Fibroblast of gingiva (primary cell): ENCODE data around the gene PLS3.

Experiments used
- DNase-seq: peaks from one replicate; pipeline ENCODE4 v3.0.0-alpha.2; 2011; ENCODE audit warnings: low read depth

PLS3 gene

GRCh38 chrX:115565888-115566287, 4.9 kb downstream of the PLS3 start:
- DNase-seq = no peak

DNA sequence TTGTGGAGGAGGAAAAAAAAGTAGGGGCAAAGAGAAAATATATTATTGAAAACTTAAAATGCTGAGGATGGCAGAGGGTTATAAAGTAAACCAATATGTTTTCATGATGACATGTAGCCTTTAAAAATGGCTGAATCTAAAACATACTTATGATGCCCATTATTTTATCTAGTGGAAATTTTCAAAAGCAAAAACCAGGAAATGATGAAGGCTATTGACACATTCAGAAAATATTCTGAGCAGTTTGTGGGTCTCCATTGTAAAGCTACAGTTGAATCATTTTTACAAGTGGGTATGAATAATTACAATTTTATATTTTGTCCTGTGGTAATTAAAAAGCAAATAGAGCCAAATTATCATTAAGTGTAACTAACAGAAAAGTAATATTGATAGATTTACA, 10.7 kb downstream of the PLS3 start:
- DNase-seq = no peak

- no peak for DNase-seq
Observed at GRCh38 chrX:115573185-115573584, 12.2 kb downstream of the PLS3 start.

- no peak for DNase-seq
Observed at GRCh38 chrX:115576676-115577075, 15.7 kb downstream of the PLS3 start.

DNA sequence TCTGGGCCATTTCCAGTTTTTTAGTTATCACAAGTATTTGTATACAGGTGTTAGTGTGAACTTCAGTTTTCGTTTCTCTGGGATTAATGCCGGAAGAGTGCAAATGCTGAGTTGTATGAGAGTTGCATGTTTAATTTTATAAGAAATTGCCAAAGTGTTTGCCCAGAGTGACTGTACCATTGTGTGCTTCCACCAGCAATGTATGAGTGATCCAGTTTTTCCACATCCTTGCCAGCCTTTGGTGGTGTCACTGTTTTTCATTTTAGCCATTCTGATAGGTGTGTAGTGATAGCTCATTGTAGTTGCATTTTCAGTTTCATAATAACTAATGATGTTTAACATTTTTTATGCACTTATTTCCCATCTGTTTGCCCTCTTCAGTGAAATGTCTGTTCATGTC, 18.4 kb downstream of the PLS3 start:
- no peak for DNase-seq

DNA sequence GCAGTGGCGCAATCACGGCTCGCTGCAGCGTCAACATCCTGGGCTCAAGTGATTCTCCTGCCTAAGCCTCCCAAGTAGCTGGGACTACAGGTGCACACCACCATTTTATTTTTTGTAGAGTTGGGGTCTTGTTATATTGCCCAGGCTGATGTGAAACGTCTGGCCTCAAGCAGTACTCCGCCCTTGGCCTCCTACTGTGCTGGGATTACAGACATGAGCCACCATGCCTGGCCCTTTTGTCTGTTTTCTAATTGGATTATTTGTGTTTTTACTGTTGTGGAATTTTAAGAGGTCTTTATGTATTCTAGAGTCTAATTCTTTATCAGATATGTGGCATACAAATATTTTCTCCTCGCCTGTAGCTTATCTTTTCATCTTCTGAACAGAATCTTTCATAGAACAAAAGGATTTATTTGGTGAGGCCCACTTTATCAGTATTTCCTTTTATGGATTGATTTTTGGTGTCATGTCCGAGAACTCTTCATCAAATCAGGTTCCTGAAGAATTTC, 18.9 kb downstream of the PLS3 start:
- DNase-seq = no peak

GRCh38 chrX:115581759-115582615, 21.0 kb downstream of the PLS3 start:
- DNase-seq = no peak

- DNase-seq = no peak
Observed at GRCh38 chrX:115582616-115583495, 21.9 kb downstream of the PLS3 start.

DNA sequence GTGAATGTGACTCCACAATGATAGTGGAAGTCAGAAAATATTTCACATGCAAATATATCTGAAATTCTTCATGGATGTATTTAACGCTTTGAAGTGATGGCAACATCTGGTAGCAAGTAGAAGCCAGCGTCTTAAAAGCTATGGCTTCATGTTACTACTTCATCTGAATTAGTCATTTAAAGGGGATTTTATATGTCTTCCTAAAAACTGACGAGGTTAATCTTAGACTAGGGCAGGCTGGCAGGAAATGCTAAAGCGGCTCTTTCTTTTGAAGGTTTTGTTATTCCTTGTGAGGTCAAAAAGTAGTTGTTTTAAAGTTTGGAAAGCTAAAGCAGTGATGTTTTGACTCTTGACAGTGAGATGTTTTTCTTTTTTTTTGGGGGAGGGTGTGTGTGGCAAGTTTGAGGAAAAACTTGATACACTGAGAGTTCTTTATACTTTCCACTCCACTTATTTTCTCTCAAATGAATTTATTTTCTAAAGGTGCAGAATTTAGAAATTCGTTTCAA, 22.6 kb downstream of the PLS3 start:
- peak; percentile 19 for DNase-seq

- no peak for DNase-seq
Observed at GRCh38 chrX:115584696-115585095, 23.7 kb downstream of the PLS3 start.

- DNase-seq = no peak
Observed at GRCh38 chrX:115588179-115588578, 27.2 kb downstream of the PLS3 start.

- DNase-seq = no peak
Observed at GRCh38 chrX:115589419-115589818, 28.4 kb downstream of the PLS3 start.

GRCh38 chrX:115591420-115591819, 30.4 kb downstream of the PLS3 start:
- no peak for DNase-seq

- no peak for DNase-seq
Observed at GRCh38 chrX:115591856-115592842, 31.2 kb downstream of the PLS3 start.

- DNase-seq = no peak
Observed at GRCh38 chrX:115592997-115593734, 32.2 kb downstream of the PLS3 start.

GRCh38 chrX:115595049-115595448, 34.1 kb downstream of the PLS3 start:
- DNase-seq = no peak

- DNase-seq = no peak
Observed at GRCh38 chrX:115598556-115598955, 37.6 kb downstream of the PLS3 start.

DNA sequence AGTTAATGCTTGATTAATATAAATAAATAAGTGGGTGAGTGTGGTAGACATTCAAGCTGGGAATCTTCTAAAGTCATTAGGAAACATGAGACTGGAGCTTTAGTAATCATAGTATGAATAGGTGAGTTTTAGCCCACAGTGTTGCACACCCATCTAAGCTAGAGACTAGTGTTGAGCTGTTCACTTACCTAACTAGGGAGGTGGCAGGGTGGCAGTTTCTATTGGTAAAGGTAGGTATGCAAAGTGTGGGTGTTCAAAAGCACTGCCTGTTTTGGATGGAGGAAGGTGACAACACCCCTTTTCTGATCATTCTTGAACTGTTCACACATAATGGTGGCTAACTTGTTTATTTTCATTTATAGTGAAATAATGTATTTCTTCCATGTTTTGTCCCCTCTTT, 41.3 kb downstream of the PLS3 start:
- no peak for DNase-seq

DNA sequence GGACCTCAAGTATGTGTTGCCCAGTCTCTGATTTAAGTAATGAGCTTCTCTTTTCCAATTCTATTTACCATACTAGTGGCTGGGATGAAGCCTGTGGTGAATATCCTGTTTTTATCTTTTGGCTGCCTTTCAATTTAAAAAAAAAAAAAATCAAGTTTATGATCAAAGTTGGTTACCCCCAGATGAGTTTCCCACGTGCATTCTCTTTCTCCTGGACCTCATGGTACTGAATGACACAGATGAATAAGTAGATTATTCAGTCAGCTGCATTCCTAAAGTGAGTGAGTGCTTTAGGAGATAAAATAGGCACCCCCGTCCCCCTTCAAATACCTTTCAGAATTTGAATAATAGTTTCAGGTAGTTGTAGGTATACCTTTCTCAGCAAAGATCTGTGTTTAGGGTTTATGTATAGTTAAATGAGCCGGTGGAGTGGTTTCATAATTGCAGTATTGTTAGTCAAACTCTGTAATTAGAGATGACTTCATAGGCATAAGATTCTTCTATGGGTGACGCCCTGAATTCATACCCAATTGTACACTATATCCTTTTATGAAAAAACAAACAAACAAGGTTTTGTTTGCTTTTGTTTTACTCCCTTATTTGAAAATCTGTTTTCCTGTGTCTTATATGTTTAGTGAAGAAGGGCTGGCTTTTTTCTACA, 41.9 kb downstream of the PLS3 start:
- DNase-seq = no peak

DNA sequence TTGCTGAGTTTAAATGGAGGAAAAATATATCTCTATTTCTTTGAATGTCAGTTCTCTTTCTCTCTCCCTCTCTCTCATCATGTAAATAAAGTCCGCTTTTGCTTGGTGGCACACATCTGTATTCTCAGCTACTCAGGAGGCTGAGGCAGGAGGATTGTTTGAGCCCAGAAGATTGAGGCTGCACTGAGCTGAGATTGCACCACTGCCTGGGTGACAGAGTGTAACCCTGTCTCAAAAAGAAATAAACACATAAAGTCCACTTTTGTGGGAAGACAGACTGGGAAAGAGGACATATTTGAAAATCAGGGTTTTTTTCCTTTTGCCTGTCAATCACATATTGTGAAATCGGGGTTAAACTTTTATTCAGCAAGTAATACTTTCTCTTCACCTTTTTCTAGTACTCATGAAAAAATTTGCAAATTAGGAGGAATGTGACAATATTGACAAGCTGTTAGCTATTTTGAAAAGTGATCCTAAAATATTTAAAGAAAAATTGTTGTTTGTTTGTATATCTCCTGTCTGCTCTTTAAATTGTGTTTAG, 42.6 kb downstream of the PLS3 start:
- no peak for DNase-seq
